SK-N-SH (cell line): ENCODE results near the gene COBL.

Experiments
- CTCF ChIP-seq: fragments of 200-600 bp; sonication (generic); IDR thresholded peaks from 2 replicates; pipeline ENCODE4 v1.6.1; 2017; ENCODE audit warnings: antibody characterized with exemption, mild to moderate bottlenecking, moderate library complexity
- FOXJ3 ChIP-seq: sonication (generic); formaldehyde crosslinking; IDR thresholded peaks from 2 replicates; pipeline ENCODE4 v1.5.1; 2020; ENCODE audit warnings: mild to moderate bottlenecking, missing genetic modification reagents
- JUND ChIP-seq: IDR thresholded peaks from 2 replicates; pipeline ENCODE4 v1.4.0; 2012

GRCh38 chr7:51226916-51227535 lies 89.6 kb downstream of the COBL start:
- TF ChIP-seq CTCF (no peak), FOXJ3 (no peak), JUND (no peak)
